Smooth muscle cell of the brain vasculature (primary cell): Measurements from ENCODE around the gene ARID3A.
A peak's percentile ranks its signal among the peaks of the same experiment; 100 is the strongest.

ENCODE experiments used
- DNase-seq: peaks from one replicate; pipeline ENCODE4 v3.0.0-alpha.2; 2012; ENCODE audit warnings: low read depth, low spot score

ARID3A gene

DNA sequence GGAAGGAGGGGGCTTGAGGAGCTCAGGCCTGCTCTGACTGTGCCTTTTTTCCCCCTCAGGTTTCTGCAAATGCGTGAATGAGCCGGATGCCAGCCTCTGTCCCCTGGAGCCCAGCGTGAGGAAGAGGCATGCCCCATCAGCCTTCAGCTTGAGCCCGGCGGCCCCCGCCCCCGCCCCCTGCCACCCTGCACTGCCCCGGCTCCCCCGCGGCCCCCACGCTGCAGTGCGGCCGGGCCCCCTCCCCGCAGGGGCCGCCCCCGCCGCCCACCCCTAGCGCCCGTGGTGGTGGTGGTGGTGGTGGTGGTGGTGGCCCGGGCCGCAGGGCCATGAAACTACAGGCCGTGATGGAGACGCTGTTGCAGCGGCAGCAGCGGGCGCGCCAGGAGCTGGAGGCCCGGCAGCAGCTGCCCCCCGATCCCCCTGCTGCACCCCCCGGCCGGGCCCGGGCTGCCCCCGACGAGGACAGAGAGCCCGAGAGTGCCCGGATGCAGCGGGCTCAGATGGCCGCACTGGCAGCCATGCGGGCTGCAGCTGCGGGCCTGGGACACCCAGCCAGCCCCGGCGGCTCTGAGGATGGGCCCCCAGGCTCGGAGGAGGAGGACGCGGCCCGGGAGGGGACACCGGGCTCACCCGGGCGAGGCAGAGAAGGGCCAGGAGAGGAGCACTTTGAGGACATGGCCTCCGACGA is 3.5 kb downstream of the ARID3A start:
- no peak for DNase-seq

DNA sequence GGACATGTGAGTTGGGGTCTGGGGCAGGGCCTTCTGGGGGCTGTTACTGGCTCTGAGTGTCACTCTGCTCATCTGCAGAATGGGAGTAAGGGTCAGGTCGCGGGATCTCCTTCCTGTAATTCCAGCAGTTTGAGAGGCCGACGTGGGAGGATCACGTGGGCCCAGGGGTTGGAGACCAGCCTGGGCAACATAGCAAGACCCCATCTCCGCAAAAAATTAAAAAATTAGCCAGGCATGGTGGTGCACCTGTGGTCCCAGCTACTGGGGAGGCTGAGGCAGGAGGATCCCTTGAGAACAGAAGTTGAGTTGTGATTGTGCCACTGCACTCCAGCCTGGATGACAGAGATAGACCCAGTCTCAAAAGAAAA is 4.0 kb downstream of the ARID3A start:
- DNase-seq, result no peak

DNA sequence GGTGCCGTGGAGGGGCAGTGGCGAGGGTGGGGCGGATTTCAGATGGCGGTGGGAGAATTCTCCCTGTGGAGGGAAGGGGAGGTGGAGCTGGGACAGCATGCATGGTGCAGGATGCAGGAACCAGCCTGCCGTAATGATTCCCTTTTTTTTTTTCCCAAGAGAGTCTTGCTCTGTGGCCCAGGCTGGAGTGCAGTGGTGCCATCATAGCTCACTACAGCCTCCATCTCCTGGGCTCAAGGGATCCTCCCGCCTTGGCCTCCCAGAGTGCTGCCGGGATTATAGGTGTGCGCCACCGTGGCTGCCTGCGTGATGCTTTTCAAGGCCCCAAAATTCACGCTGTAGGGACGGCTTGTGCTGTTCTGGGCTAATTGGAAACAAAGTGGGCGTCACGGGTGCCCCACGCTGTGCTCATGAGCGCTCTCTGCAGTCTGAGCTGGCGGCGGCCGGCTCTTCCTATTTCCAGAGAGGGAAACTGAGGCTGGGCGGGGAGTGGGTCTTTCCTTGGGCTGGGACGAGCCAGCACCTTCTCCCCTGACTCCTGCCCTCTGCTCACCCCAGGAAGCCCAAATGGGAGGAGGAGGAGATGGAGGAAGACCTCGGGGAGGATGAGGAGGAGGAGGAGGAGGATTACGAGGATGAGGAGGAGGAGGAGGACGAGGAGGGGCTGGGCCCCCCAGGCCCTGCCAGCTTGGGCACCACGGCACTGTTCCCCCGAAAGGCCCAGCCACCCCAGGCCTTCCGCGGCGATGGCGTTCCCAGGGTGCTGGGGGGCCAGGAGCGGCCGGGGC is 6.2 kb downstream of the ARID3A start:
- DNase-seq, result no peak

DNA sequence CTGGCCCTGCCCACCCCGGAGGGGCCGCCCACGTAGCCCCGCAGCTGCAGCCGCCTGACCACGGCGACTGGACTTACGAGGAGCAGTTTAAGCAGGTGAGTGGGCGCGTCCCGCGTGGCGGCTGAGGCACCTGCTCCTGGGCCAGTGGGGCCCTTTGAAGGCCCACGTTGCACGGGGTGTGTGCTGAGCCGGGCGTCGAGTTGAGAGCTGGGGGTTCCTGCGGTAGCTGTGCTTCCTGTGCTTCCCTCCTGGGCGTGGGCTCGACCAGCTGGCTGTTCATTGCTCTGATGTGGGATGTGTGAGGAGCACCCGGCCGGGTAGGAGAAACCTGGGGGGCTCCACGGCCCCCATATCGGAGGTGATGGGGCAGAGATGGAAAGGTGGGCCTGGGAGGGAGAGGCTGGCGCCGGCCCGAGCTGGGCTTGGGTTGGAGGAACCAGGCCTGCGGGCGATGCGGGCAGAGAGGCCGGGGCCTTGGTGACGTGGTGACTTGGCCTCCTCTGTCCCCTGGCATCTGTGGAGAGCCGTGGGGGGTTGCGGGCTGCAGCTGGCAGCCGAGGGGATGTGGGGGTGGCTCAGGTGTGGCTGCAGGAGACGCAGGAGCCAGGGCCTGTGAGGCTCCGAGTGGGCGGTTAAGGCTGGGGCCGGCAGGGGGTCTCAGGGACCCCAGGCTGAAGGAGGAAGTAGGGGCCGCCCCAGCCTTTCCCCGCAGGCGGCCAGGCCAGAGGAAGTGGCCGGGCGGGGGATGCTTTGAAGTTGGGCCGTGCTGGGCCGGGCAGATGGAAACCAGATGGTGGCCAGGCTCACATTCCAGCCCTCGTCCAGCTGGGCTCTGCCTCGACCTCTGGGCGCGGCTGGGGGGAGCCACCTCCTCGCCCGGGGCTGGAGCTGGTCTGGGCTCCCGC is 7.1 kb downstream of the ARID3A start:
- peak; percentile 90 for DNase-seq

DNA sequence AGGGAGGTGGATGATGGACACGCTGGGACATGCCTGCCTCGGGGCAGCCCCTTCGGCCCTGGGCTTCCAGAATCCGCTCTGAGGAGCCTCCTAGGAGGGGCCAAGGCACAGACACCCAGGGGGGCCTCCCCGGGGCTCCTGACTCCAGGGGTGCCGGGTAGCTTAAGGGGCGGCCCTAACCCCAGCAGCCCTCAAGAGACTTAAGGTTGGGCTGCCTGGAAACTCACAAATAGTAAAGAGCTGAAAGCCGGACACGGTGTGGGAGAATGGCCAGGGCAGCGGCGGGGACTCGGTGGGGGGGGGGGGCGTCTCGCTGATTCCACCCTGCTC is 7.7 kb downstream of the ARID3A start:
- no peak for DNase-seq

DNA sequence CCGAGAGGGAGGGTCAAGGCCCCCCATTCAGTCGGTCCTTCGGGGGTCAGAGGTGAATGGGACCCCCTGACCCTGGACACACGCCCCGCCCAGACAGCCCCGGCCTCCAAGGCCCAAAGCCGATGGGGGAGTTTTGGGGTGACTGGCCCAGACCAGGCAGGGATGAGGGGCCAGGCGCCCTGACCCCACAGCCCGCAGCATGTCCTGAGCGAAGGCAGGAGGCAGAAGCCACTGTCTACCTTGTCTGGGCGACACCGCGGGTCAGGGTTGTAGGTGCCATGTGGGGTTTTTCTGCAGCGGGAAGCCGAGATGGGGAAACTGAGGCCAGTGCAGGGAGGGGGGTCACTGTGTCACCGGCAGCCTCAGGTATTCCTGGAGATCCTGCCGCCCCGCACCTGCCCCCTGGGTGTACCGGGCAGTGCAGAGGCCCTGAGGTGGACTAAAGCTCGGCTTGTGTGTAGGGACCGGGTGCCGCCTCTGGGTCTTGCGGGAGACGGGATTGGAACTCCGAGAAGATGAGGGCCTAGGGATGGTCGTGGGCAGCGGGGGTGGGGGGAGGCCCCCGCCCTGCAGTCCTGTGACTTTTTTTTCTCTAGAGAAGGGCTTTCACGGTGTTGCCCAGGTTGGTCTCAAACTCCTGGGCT is 8.5 kb downstream of the ARID3A start:
- no peak for DNase-seq

DNA sequence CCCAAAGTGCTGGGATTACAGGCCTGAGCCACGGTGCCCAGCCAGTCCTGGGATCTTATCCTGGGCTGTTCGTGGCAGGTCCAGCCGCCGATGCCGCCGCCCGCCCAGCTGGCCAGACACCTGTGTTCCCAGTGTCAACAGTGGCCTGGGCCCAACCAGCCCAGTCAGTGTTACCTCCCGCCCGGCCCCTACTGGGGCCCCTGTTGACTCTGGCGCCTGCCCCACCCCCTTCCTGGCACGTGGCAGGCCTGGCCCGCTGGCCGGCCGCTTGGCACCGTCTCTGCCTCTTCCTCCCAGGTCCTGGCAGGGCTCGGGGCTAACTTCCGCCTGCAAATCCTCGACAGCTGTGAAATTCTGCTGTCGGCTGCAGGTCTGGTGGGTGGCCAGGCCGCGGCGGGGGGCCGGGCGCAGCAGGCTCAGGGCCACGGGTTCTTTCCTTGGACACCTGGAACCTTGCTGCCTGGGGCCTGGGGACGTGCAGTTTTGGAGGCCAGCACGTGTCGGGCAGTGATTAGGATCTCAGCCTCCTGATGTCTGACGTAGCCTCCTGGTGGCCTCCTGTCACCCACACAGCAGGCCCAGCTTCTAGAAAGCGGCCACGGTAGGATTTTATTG is 9.1 kb downstream of the ARID3A start:
- no peak for DNase-seq

DNA sequence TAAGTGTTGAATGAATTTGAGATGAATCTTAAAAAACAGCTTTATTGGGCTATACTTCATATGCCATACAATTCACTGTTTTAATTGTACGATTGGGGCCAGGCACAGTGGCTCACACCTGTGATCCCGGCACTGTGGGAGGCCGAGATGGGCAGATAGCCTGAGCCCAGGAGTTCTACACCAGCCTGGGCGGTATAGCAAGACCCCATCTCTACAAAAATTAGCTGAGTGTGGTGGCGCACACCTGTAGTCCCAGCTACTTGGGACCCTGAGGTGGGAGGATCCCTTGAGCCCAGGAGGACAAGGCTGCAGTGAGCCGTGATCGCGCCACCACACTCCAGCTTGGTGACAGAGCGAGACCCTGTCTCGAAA is 10.3 kb downstream of the ARID3A start:
- no peak for DNase-seq

DNA sequence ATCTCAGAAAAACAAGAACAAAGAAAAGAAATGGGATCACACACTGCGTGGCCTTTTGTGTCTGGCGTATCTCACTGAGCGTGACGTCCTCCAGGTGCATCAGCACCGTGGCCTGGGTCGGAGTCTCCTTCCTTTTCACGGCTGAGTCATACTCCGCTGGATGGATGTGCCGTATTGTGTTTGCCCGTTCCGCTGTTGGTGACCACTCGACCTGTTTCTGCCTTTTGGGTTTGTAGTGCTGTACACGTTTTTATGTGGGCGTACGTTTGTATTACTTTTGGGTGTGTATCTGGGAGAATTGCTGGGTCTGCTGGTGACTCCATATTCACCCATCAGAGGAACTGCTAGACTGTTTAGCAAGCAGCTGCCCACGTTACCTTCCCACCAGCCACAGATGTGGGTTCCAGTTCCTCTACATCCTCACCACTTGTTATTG is 11.4 kb downstream of the ARID3A start:
- no peak for DNase-seq

DNA sequence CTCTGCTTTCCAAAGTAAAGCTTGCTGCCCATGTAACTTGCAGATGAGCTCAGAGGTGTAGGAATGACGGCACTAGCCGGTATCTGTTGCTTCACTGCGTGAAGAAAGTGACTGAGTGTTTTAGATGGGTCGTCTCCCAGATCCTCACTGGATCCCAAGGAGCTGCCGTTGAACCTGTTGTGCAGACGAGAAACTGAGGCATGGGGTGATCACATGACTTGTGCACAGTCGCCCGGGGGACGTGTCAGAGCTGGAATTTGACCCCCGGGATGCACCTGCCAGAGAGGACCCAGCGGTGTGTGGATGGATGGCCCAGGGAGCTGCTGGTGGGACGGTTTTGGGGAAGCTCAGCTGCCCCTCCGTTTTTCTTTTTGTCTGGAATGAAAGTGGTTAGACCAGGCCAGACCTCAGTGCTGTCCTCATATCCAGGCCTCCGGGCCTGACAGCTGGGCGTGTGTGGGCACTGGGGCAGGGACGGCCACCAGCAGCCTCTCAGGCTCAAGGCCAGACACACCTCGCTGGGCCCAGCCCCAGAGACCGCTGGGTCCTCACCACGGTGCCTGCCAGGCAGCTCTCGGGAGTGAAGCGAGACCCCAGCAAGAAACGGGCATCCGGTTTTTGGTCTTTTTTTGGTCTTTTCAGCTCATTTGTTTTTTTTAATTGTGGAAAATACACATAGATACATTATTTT is 12.5 kb downstream of the ARID3A start:
- no peak for DNase-seq

DNA sequence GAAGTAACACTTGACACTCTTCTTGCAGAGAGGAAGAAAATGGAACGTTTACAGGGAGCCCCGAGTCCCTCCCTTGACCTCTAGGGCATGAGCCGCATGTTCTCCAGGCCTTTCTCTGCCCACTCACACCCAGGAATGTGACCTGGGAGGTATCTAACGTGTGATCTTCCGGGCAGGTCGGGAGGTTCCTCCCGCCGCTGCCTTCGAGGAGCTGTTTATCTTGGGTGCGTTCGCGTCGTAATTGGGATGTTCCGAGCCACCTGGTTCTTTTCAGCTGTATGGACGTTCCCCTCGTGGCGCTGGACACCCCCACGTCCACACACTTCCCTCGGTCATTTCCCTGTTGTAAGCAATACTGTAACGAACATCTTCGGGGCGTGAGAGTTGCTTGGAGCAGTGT is 13.6 kb downstream of the ARID3A start:
- DNase-seq, result no peak

DNA sequence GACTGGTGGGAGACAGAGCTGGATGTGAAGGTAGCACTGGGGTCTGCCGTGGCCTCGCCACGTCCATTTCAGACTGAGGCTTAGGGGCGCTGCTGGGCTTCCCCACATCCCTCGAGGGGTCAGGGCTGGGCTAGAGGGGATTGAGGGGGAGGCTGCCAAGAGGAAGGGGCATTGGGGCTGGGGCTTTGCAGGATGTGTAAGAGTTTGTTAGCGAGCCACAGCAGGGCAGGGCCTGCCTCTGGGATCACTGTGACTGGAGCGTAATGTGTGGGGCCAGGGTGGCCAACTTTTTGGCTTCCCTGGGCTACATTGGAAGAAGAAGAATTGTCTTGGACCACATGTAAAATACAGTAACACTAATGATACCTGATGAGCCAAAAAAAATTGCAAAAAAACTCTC is 14.1 kb downstream of the ARID3A start:
- DNase-seq, result no peak

DNA sequence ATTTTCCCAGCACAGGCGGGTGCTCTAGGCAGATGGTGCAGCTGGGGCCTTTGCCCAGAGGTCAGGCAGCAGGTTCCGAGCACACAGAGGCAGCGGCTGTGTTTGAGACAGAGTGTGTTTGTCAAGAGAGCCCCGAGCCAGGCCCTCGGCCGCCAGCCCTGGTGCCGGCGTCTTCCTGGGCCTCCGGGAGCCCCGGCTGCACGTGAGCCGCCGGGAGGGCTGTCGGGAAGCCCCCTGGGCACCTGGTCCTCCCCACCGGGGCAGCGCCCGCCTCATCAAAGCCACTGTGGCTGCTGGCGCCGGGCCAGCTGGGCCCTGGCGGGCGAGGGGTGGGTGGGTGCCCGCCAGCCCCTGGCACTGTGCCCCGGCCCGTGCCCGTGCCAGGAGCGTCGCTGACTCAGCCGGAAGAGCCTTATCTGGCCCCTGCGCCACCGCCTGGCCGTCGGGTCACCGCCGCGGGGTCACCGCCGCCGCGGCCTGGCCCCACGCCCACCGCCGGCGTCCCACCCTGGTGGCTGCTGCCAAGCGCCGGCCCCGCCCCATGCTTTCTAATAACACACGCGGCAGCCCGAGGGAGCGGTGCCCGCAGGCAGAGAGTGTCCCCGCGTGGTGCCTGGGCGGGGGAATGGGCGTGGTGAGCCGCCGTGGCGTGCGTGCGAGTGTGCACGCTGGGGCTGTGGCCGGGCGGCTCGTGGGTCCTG is 14.9 kb downstream of the ARID3A start:
- no peak for DNase-seq

DNA sequence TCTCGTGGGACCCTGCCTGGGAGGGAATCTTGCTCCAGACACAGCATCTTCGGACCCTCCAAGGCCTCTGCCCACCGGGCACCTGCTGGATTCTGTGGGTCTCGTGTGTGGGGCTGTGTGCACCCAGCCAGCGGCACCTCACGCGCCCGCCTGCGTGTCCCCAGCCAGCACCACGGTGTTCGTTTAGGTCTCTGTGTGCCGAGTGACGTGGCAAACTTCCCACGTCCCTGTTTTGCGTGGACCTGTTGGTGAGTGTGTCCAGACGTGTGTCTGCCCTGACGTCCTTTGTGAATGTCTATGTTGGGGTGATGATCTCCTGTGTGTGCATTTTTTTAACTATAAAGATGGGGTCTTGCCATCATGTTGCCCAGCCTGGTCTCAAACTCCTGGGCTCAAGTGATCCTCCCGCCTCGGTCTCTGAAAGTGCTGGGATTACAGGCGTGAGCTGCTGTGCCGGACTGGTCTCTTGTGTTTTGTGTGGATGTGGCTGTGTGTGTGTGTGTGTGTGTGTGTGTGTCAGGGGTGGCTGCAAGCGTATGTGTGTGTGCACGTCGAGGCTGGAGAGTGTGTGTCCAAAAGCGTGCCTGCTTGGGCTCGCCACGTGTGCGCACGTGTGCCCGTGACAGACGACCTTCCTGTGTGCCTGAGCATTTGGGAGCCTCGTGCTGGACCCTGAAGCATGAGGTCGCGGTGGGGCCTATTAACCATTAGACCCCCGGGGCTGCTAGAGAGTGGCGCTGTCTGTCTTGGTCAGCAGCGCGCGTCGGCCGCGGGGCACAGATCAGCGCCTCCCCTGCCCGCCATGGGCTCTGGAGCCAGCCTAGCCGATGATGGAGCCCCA is 15.7 kb downstream of the ARID3A start:
- DNase-seq, result no peak

DNA sequence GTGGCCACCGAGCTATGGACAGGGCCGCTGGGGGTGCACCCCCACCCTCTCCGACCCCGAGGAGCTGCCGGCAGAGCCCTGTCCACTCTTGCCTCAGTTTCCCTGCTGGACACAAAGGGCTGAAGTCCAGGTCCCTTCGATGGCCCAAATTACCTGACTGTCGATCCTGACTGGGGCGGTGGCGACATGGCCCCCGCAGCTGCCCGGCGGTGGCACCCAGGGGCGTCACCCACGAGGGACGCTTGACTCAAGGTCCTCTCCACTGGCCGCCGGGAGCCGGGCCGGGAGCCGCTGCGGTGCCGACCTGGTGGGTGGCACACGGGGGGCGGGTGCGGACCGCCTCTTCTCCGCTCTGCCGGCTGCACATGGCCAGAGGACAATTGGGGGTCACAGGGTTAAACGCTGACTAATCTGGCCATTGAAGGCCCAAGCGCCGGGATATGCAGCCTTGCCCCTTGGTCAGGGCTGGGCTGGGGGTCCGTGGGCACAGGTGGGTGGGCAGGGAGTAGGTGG is 16.4 kb downstream of the ARID3A start:
- no peak for DNase-seq

DNA sequence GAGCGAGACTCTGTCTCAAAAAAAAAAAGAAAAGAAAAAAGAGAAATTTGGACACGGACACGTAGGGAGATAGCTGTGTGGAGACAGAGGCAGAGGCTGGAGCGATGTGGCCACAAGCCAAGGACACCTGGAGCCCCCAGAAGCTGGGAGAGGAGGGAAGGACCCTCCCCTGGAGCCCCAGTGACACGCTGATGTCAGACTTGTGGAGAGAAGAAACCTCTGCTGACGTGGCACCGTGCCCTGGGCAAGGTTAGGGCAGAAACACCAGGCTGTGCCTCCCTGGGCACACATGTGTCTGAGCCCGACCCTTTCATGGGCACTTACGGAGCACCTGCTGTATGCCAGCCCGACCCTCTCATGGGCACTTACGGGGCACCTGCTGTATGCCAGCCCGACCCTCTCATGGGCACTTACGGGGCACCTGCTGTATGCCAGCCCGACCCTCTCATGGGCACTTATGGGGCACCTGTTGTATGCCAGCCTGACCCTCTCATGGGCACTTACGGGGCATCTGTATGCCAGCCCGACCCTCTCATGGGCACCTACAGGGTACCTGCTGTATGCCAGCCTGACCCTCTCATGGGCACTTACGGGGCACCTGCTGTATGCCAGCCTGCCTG is 17.8 kb downstream of the ARID3A start:
- DNase-seq, result no peak

DNA sequence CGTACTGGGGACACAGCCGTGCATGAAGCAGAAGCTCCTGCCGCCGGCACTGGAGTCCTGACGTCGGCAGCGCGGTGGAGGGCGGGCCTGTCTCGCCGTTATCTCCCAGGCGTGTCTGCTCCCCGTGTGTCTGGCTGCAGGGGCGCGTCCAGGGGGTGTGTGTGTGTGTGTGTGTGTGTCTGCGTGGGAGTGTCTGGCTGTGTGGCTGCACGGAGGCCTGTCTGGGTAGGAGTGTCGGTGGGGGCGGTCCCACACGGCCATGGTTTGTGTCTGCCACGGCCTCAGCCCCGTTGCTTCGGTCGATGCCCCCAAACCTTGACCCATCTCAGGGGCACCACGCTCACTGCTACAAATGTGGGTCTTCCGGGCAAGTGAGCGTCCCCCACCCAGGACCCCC is 18.3 kb downstream of the ARID3A start:
- DNase-seq, result no peak

DNA sequence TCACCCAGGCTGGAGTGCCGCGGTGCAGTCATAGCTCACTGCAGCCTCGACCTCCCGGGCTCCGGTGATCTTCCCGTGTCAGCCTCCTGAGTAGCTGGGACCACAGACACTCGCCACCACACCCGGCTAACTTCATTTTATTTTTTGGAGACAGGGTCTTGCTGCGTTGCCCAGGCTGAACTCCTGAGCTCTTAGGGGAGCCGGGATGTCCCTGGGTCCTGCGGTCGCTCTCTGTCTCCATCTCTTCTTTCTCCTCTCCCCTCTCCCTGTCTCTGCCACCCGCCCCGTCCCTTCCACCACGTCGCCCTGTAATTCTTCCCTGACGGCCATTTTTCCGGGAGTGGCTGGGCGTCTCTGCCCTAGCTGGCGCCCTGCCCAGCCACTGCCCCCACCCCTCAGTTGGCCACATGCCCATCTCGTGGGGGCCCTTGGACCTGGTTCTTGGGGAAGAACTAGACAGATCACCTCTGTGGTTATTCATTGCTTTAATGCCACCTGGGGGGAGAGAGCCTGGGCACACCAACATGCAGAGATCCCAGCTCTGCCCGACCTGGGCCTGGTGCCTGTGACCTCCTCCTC is 18.9 kb downstream of the ARID3A start:
- DNase-seq, result no peak
